HG02759 (cell line): ENCODE results near the gene ZNF708.
A peak's percentile ranks its signal among the peaks of the same experiment; 100 is the strongest.
"Not testable (repeated sequence)": the region's sequence is repeated elsewhere in the genome, so short reads cannot be mapped to it uniquely, and the experiment has no call there.

ENCODE experiments used
- ATAC-seq: cut with Tn5 transposase; IDR thresholded peaks from one replicate; pipeline ENCODE4 v1.9.1; 2021; ENCODE audit warnings: mild to moderate bottlenecking, moderate library complexity; ENCODE audit not compliant: unreplicated experiment

ZNF708 gene

GRCh38 chr19:21328885-21329605 lies at the start of gene ZNF708:
Gene ZNF708 (minus strand): TSS chr19:21329410. CDS start chr19:21329212, 198 bp downstream.
- peak; percentile 99 for ATAC-seq

GRCh38 chr19:21362291-21362690 lies 33.1 kb upstream of the ZNF708 start:
- ATAC-seq, result no peak

DNA sequence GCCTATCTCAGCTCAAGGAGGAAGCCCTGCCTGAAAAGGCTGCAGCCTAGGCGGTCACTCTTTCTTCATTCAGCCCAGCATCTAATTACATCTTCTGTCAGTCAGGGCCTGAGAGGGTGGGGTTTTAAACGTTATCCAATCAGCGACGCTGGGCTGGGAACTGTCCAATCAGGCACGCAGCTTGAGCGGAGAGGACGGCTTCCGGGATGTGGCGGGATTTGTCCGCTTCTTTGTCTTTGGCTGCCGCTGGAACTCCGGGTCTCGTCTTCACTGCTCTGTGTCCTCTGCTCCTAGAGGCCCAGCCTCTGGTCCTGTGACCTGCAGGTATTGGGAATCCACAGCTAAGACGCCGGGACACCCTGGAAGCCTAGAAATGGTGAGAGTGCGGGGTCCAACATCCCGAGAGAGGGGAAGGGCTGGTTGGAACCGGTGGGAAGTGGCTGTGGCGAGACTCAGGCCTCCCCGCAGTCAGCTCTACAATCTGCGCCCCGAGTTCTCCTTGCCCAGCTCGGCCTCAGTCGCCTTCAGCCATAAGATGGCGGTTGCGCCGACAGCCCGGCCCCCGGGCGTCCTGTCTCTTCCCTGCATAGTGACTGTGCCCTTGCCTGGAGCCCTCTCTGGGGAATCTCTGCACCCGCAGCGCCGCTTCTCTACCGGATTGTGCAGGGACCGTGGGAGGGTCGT lies 29.7 kb upstream of the ZNF708 start, which contains the start of gene ZNF738:
Gene ZNF738, plus strand, starts transcription at position 233 of the 684 bp plus-strand sequence. Its CDS starts 141 bp downstream, at position 374.
- peak; percentile 98 for ATAC-seq

DNA sequence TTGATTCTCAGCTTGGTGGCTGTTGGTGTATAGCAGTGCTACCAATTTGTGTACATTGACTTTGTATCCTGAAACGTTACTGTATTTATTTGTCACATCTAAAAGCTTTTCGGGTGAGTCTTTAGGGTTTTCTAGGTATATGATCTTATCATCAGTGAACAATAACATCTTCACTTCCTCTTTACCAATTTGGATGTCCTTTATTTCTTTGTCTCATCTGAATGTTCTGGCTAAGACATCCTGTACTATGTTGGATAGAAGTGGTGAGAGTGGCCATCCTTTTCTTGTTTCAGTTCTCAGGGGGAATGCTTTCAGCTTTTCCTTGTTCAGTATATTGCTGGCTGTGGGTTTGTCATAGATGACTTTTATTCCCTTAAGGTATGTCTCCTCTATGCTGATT lies 23.6 kb upstream of the ZNF708 start:
- no peak for ATAC-seq

GRCh38 chr19:21344841-21345240 lies 15.6 kb upstream of the ZNF708 start:
- not testable (repeated sequence) for ATAC-seq

DNA sequence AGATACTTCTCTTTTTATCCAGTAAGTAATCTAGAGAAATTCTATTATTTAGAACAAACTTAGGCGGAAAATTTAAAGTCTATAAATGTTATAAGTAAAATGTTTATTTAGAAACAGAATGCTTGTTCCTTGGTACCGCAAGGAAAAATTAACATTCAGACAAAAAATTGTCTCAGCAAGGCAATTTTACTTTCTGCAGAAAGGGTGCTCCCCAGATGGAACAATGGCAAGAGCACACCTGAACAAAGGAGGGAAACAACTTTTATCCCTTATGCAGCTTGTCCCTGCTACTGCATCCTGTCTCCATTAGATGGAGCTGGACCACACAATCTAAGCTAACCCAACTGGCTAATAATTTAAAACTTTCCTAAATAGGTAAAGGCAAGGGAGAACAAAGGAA lies 6.5 kb upstream of the ZNF708 start:
- no peak for ATAC-seq

DNA sequence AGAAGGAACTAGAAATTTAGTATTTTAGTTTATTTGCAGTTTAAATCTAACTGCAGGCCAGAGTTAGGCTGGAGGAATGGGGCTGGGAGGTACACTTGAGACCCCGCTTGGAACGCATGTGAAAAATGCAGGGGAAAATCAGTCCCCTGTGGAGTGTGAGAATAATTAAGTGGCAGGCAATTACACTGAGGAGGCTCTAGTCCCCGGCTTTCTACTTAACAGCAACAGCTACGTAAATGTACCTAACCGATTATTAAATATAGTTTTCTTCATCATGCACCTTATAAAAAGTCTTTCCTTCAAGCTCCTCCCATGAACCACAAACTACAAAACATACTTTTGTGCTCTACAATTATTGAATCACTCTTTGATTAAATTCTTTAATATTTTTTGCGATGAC lies 804 bp downstream of the ZNF708 start:
- ATAC-seq, result no peak

DNA sequence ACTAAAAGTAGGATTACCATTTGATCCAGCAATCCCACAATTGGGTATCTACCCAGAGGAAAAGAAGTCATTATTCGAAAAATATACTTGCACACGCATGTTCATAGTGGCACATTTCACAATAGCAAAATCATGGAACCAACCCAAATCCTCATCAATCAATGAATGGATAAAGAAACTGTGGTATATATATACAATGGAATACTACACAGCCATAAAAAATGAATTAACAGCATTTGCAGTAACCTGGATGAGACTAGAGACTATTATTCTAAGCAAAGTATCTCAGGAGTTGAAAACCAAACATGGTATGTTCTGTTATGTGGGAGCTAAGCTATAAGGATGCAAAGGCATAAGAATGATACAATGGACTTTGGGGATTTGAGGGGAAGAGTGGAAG lies 3.0 kb downstream of the ZNF708 start:
- ATAC-seq, result no peak

- ATAC-seq, result no peak
These were observed 6.2 kb downstream of the ZNF708 start for GRCh38 chr19:21323000-21323399.

- no peak for ATAC-seq
These were observed 6.7 kb downstream of the ZNF708 start for GRCh38 chr19:21322528-21322927.

GRCh38 chr19:21321996-21322395 lies 7.2 kb downstream of the ZNF708 start:
- ATAC-seq, result no peak

DNA sequence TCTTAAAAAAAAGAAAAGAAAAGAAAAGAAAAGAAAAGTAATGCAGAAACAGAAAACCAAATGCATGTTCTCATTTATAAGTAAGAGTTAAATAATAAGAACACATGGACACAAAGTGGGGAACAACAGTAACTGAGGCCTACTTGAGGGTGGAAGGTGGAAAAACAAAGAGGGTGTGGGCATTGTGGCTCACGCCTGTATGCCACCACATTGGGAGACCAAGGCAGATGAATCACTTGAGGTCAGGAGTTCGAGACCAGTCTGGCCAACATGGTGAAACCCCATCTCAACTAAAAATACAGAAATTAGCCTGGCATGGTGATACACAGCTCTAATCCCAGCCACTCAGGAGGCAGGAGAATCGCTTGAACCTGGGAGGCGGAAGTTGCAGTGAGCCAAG lies 8.1 kb downstream of the ZNF708 start:
- ATAC-seq, result no peak

DNA sequence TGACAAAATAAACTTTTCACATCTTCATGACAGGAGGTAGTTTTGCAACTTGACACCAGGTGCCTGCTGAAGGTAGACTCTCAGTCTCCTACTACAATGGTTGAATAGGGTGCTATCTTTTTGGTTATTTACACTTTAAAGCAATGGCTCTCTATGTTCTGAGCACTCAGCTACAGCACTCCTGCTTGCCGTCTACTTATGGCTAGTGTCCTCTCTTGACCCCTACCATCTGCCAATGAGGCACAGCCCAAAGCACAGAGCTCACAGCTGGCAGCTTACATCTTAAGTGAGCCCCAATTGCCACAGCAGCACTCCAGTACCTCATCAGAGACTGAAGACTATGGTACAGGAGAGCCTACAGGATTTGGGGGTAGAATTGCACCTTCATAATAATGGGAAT lies 11.4 kb downstream of the ZNF708 start:
- no peak for ATAC-seq

DNA sequence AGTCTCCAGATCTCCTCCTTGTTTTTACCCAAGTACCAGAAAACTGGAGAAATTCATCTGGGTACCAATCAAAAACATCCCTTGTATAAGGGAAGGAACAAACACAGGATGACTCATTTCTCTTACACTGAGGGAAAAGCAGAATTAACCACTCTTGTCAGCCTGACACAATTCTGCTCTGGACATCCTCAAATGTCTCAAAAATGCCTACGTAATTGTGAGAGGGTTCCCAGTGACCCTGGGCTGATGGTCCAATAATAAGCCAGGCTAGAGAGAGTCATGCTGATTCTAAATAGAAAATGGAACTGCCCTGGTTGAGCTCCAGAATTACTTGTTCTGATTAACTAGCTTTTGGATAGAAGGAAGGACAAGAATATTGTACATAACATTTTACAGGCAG lies 14.5 kb downstream of the ZNF708 start:
- ATAC-seq, result no peak

DNA sequence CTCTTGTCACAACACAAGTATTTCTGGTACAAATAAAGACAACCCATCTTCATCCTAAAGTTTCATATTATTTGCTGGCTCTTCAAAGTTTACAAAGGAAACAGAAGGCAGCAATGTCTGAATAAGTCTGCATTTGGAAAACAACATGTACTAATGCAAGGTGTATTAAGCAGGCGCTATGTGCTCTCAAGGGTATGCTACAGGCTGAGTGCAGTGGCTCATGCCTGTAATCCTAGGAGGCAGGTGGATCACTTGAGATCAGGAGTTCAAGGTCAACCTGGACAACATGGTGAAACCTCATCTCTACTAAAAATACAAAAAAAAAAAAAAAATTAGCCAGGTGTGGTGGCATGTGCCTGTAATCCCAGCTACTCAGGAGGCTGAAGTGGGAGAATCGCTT lies 16.4 kb downstream of the ZNF708 start:
- ATAC-seq, result not testable (repeated sequence)

DNA sequence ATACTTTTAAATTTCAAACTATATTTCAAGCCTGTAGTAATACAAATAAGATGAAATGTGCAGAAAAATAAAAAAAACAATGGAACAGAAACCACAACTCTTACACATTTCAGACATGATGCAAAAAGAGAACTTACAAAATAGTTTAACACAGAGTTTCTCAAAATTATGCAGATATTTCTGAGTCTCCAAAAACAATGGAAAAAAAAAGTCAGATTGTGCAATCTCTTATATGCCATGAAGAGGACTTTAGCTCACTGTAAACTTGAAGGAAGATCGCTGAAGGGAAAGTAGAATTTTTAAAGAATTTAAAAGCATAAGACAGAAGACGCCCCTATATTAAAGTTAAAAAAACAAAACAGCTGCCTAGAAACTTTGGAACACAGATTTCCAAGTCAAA lies 20.4 kb downstream of the ZNF708 start:
- ATAC-seq, result no peak

DNA sequence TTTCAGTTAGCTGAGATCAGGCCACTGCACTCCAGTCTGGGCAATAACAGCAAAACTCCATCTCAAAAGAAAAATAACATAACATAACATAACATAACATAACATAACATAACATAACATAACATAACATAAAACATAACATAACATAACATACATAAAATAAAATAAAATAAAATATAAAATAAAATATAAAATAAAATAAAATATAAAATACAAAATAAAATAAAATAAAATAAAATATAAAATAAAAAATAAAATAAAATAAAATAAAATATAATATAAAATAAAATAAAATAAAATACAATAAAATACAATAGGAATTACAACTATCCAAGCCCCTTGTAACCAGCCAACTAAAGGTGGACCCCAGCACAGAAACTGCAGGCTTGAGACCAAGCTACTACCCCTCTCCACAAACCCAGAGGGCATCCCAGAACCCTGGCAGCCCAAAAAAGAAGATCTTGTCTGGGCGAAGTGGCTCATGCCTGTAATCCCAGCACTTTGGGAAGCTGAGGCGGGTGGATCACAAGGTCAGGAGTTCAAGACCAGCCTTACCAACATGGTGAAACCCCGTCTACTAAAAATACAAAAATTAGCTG lies 22.2 kb downstream of the ZNF708 start:
- not testable (repeated sequence) for ATAC-seq

DNA sequence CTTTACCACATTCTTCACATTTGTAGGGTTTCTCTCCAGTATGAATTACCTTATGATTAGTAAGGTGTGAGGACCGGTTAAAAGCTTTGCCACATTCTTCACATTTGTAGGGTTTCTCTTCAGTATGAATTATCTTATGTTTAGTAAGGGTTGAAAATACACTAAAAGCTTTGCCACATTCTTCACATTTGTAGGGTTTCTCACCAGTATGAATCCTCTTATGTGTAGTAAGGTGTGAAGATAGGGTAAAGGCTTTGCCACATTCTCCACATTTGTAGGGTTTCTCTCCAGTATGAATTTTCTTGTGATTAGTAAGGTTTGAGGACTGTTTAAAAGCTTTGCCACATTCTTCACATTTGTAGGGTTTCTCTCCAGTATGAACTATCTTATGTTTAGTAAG lies 35.4 kb downstream of the ZNF708 start:
- not testable (repeated sequence) for ATAC-seq

DNA sequence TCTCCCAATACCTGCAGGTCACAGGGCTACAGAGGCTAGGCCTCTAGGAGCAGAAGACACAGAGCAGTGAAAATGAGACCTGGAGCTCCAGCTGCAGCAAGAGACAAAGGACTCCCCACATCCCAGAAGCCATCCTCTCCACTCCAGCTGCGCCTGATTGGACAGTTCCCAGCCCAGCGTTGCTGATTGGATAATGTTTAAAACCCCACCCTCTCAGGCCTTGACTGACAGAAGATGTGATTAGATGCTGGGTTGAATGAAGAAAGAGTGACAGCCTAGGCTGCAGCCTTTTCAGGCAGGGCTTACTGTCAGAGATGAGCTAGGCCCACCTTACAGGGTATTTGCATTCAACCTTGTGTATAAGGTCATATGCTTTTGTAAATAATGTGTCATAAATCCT lies 59.4 kb downstream of the ZNF708 start:
- no peak for ATAC-seq

GRCh38 chr19:21264891-21265290 lies 64.3 kb downstream of the ZNF708 start:
- ATAC-seq, result no peak

DNA sequence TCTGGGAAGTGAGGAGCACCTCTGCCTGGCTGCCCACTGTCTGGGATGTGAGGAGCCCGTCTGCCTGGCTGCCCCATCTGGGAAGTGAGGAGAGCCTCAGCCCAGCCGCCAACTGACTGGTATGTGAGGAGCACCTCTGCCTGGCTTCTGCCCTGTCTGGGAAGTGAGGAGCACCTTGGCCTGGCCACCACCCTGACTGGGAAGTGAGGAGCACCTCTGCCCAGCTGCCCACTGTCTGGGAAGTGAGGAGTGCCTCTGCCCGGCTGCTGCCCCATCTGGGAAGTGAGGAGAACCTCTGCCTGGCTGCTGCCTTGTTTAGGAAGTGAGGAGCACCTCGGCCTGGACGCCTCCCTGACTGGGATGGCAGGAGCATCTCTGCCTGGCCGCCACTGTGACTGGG lies 64.8 kb downstream of the ZNF708 start:
- ATAC-seq, result no peak

DNA sequence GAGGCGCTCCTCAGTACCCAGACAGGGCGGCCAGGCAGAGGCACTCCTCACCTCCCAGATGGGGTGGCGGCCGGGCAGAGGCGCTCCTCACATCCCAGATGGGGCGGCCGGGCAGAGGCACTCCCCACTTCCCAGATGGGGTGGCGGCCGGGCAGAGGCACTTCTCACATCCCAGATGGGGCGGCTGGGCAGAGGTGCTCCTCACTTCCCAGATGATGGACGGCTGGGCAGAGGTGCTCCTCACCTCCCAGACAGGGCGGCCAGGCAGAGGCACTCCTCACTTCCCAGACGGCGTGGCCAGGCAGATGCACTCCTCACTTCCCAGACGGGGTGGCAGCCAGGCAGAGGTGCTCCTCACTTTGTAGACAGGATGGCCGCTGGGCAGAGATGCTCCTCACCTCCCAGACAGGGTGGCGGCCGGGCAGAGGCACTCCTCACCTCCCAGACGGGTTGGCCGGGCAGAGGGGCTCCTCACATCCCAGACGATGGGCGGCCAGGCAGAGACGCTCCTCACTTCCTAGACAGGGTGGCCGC lies 68.3 kb downstream of the ZNF708 start:
- not testable (repeated sequence) for ATAC-seq
